Breast epithelium (tissue), 4 donors: ENCODE measurements around the gene TTC28. TPM values are rescaled to one million over a fixed set of nuclear protein-coding genes. Genes with fewer than 3 reads are reported as not detected.
"Not testable (repeated sequence)": the region's sequence is repeated elsewhere in the genome, so short reads cannot be mapped to it uniquely, and the experiment has no call there.

ENCODE experiments used
- DNase-seq, 2 donors: peaks; one replicate each; pipeline ENCODE4 v3.0.0-alpha.2; 2019; ENCODE audit warnings: low spot score in 2 of 2
- H3K27ac ChIP-seq, 2 donors: fragments of 200-600 bp; sonication (generic) in 1 of 2; one replicate each; pipeline ENCODE4 v1.5.1; 2016 to 2019; ENCODE audit warnings: mild to moderate bottlenecking in 1 of 2
- H3K27me3 ChIP-seq, 2 donors: fragments of 200-600 bp; sonication (generic) in 1 of 2; one replicate each; pipeline versions ENCODE4 v1.5.1 to v1.6.0; 2017 to 2019; ENCODE audit warnings: control low read depth in 1 of 2, mild to moderate bottlenecking in 1 of 2
- H3K36me3 ChIP-seq: fragments of 200-600 bp; one replicate; pipeline ENCODE4 v1.5.1; 2019
- H3K4me1 ChIP-seq, 2 donors: fragments of 200-600 bp; sonication (generic); one replicate each; pipeline ENCODE4 v1.5.1; 2016 to 2019; ENCODE audit warnings: control low read depth in 1 of 2
- H3K4me3 ChIP-seq, 3 donors: fragments of 200-600 bp; sonication (generic); 1 replicate in 2 of 3; 2 replicates in 1 of 3; pipeline ENCODE4 v1.5.1; 2016 to 2019; ENCODE audit warnings: mild to moderate bottlenecking in 3 of 3, moderate library complexity in 2 of 3
- H3K9me3 ChIP-seq, 2 donors: fragments of 200-600 bp; sonication (generic) in 1 of 2; one replicate each; pipeline ENCODE4 v1.5.1; 2016 to 2019; ENCODE audit warnings: control low read depth in 1 of 2
- CTCF ChIP-seq, 3 donors: fragments of 450-650 bp; IDR thresholded peaks; one replicate each; pipeline ENCODE4 v1.5.1; 2016 to 2017; ENCODE audit warnings: antibody characterized with exemption in 3 of 3, mild to moderate bottlenecking in 3 of 3, moderate library complexity in 3 of 3
- POLR2A ChIP-seq: fragments of 450-650 bp; IDR thresholded peaks from one replicate; pipeline ENCODE4 v1.6.1; 2016; ENCODE audit warnings: antibody characterized with exemption, mild to moderate bottlenecking, moderate library complexity
- POLR2AphosphoS5 ChIP-seq, 3 donors: sonication (generic); formaldehyde crosslinking; IDR thresholded peaks; one replicate each; pipeline ENCODE4 v1.6.1; 2017; ENCODE audit warnings: antibody characterized with exemption in 3 of 3
- intact Hi-C: fragments of 100-400 bp; cut with DNase I; formaldehyde crosslinking; loops from one replicate; pipeline ENCODE4 v1.15.1; 2023; ENCODE audit warnings: low total_unique reads
- total RNA-seq, 3 donors: library from RNA; depleted of rRNA; stranded (reverse); fragments of >200 nt; gene quantifications; one replicate each; pipeline ENCODE4 v1.1.0, GENCODE V29; 2016

The TTC28 gene
- total RNA-seq, 3 donors from 2014 or later, result 33.5 to 43.3 (median 40.2) TPM

- Histone ChIP-seq H3K4me3 (no peak overlapping the region), H3K27ac (no peak overlapping the region), H3K27me3 (no peaks in the 10 kb centered on the region), H3K9me3 (no peaks in the 10 kb centered on the region), H3K36me3 (no peaks in the 10 kb centered on the region), H3K4me1 (no peaks in the 10 kb centered on the region)
- no peak for TF ChIP-seq POLR2A
- no peak for TF ChIP-seq CTCF (IDR thresholded peaks at IDR 0.05)
- no peak for TF ChIP-seq POLR2AphosphoS5 (IDR thresholded peaks at IDR 0.05)
- DNase-seq, result no peak
- intact Hi-C loops, result no loop called here
These were observed 105.4 kb downstream of the TTC28 start for GRCh38 chr22:28574159-28574788.

- H3K27me3 ChIP-seq, result no peaks in the 10 kb centered on the region
- H3K27ac ChIP-seq, result no peak overlapping the region
- no peak for DNase-seq
- H3K4me3 ChIP-seq, result no peak overlapping the region
- intact Hi-C loops, result no loop called here
- H3K36me3 ChIP-seq, result no peaks in the 10 kb centered on the region
- TF ChIP-seq POLR2A (no peak), CTCF (IDR thresholded peaks at IDR 0.05) (no peak), POLR2AphosphoS5 (IDR thresholded peaks at IDR 0.05) (no peak)
- H3K4me1 ChIP-seq, result no peaks in the 10 kb centered on the region
- no peaks in the 10 kb centered on the region for H3K9me3 ChIP-seq
These were observed 108.8 kb downstream of the TTC28 start for GRCh38 chr22:28570696-28571373.

GRCh38 chr22:28568974-28569373 is 110.7 kb downstream of the TTC28 start:
- H3K36me3 ChIP-seq, DNase-seq, H3K4me1 ChIP-seq, H3K9me3 ChIP-seq, H3K27me3 ChIP-seq, H3K27ac ChIP-seq, H3K4me3 ChIP-seq, intact Hi-C loops: not testable (repeated sequence)

GRCh38 chr22:28568099-28568498 is 111.5 kb downstream of the TTC28 start:
- intact Hi-C loops, result no loop called here
- no peaks in the 10 kb centered on the region for H3K4me1 ChIP-seq
- H3K9me3 ChIP-seq, result no peaks in the 10 kb centered on the region
- no peak overlapping the region for H3K4me3 ChIP-seq
- TF ChIP-seq CTCF (IDR thresholded peaks at IDR 0.05) (no peak), POLR2AphosphoS5 (IDR thresholded peaks at IDR 0.05) (no peak), POLR2A (no peak)
- no peak for DNase-seq
- no peak overlapping the region for H3K27ac ChIP-seq
- H3K36me3 ChIP-seq, result no peaks in the 10 kb centered on the region
- no peaks in the 10 kb centered on the region for H3K27me3 ChIP-seq

- H3K27me3 ChIP-seq, intact Hi-C loops, DNase-seq: not testable (repeated sequence)
These were observed 112.6 kb downstream of the TTC28 start for GRCh38 chr22:28566920-28567499.

GRCh38 chr22:28563636-28564035 is 116.0 kb downstream of the TTC28 start:
- H3K9me3 ChIP-seq, result no peaks in the 10 kb centered on the region
- intact Hi-C loops, result no loop called here
- no peaks in the 10 kb centered on the region for H3K27me3 ChIP-seq
- H3K36me3 ChIP-seq, result no peaks in the 10 kb centered on the region
- H3K4me1 ChIP-seq, result no peaks in the 10 kb centered on the region
- DNase-seq, result no peak
- no peak overlapping the region for H3K27ac ChIP-seq
- H3K4me3 ChIP-seq, result no peak overlapping the region
- no peak for TF ChIP-seq CTCF (IDR thresholded peaks at IDR 0.05)
- TF ChIP-seq POLR2AphosphoS5 (IDR thresholded peaks at IDR 0.05), result no peak
- TF ChIP-seq POLR2A, result no peak

More at GRCh38 chr22:28566920-28567499, 112.6 kb downstream of the TTC28 start:
- not testable (repeated sequence) for H3K36me3 ChIP-seq, H3K9me3 ChIP-seq, H3K27ac ChIP-seq, H3K4me3 ChIP-seq, H3K4me1 ChIP-seq
